ENCODE results near the gene SAA2.
"Not testable (repeated sequence)": the region's sequence is repeated elsewhere in the genome, so short reads cannot be mapped to it uniquely, and the experiment has no call there.

The SAA2 gene

DNA sequence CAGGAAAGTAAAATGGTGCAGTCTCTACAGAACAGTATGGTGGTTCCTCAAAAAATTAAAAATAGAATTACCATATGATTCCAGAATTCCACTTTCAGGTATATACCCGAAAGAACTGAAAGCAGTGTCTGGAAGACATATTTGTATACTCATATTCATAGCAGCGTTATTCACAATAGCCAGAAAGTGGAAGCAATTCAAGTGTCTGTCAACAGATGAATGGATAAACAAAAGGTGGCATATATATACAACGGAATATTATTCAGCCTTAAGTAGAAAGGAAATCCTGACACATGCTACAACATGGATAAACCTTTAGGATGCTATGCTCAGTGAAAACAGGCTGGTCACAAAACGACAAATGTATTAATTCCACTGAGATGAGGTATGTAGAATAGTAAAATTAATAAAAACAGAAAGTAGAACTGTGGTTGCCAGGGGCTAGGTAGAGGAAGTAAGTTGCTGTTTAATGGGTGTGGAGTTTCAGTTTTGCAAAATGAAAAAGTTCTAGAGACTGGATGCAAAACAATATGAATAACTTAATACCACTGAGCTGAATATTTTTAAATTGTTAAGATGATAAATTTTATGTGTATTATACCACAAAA lies 32.1 kb upstream of the SAA2 start:
- TF ChIP-seq, protein P1, sequence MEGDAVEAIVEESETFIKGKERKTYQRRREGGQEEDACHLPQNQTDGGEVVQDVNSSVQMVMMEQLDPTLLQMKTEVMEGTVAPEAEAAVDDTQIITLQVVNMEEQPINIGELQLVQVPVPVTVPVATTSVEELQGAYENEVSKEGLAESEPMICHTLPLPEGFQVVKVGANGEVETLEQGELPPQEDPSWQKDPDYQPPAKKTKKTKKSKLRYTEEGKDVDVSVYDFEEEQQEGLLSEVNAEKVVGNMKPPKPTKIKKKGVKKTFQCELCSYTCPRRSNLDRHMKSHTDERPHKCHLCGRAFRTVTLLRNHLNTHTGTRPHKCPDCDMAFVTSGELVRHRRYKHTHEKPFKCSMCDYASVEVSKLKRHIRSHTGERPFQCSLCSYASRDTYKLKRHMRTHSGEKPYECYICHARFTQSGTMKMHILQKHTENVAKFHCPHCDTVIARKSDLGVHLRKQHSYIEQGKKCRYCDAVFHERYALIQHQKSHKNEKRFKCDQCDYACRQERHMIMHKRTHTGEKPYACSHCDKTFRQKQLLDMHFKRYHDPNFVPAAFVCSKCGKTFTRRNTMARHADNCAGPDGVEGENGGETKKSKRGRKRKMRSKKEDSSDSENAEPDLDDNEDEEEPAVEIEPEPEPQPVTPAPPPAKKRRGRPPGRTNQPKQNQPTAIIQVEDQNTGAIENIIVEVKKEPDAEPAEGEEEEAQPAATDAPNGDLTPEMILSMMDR (IDR thresholded peaks at IDR 0.05; ENCODE audit: unreplicated experiment in 3 of 3), result no peak
- Mint-ChIP-seq H3K9me3 (no peaks in the 10 kb centered on the region), H3K36me3 (ENCODE audit: low read depth) (peaks cover 55% of the 10 kb centered on the region), H3K27ac (no peak overlapping the region), H3K4me3 (no peak overlapping the region), H3K4me1 (no peaks in the 10 kb centered on the region), H3K27me3 (ENCODE audit: low read depth) (no peaks in the 10 kb centered on the region)

DNA sequence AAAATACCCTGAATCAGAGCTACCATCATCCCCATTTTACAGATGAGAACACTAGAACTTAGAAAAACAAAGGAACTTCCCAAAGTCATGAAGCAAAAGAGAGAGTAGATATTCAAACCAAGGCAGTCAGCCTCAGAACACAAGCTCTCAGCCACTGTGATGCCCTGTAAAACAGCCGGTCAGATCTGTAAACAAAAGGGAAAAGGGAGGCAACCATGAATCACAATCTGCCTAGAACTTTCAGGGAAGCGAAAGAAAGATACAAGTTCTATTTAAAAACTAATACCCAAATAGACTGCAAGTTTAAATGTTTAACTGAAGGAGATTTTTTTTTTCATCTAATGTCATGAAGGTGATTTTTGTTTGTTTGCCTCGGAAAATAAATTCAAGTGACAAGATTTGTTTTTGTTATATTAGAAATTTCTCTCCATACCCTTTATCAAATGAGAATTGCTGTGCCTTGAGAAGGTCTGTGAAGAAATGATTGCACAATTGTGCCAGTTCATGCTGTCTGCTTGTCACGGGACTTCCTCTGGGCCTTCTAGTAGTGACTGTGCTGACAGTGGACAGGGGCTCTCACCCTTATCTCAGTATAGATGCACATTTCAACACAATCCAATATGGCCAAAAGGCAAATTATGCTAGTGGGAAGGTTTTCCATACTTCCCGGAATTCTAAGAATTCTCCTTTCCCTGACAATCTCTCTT lies 29.2 kb upstream of the SAA2 start:
- H3K27me3 Mint-ChIP-seq (ENCODE audit: low read depth), result no peaks in the 10 kb centered on the region
- no peak overlapping the region for H3K4me3 Mint-ChIP-seq
- no peaks in the 10 kb centered on the region for H3K4me1 Mint-ChIP-seq
- peaks cover 50% of the 10 kb centered on the region for H3K36me3 Mint-ChIP-seq (ENCODE audit: low read depth)
- H3K9me3 Mint-ChIP-seq, result no peaks in the 10 kb centered on the region
- TF ChIP-seq, protein P1 (IDR thresholded peaks at IDR 0.05; ENCODE audit: unreplicated experiment in 3 of 3), result no peak
- no peak overlapping the region for H3K27ac Mint-ChIP-seq

DNA sequence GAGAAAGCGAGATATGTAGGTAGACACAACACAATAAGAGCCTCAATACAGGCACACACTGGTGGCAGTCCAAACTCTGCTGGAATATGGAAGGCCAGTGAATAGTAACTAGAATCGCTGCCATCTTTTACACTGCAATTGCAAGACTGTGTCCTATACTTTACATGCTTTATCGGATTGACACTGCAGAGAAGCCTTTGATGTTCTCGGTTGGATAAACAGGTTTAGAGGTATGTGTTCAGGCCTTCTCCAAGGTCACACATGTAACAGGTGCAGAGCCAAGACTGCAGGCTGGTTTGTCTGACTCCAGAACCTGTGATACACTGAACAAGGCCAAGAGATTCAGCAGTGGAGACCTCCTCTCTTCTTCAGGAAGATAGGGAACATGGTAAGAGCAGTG lies 22.7 kb upstream of the SAA2 start:
- H3K4me1 Mint-ChIP-seq, result no peaks in the 10 kb centered on the region
- no peak overlapping the region for H3K4me3 Mint-ChIP-seq
- H3K9me3 Mint-ChIP-seq, result no peaks in the 10 kb centered on the region
- H3K36me3 Mint-ChIP-seq (ENCODE audit: low read depth), result peaks cover 11% of the 10 kb centered on the region
- no peak overlapping the region for H3K27ac Mint-ChIP-seq
- peaks cover 5% of the 10 kb centered on the region for H3K27me3 Mint-ChIP-seq (ENCODE audit: low read depth)
- TF ChIP-seq, protein P1 (IDR thresholded peaks at IDR 0.05; ENCODE audit: unreplicated experiment in 3 of 3), result no peak

DNA sequence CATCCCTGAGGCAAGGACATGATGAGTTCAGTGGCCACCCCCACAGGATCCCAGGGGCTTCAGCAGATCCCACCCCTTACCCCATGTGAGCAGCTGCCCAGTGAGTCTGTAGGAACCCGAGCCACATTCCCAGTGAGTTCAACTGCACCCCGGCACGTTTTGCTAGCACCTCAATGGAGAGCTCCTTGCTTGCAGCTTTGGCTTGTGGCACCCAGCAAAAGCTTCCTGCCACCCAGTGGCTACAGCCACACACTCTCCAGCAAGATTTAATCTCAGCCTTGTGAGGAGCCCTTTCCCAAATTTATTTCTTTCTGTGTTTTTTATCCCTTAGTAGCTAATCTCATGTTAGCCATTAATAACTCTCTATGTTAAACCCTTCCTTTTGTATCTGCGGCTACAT lies 21.6 kb upstream of the SAA2 start:
- H3K36me3 Mint-ChIP-seq (ENCODE audit: low read depth), result peaks cover 8% of the 10 kb centered on the region
- H3K27me3 Mint-ChIP-seq (ENCODE audit: low read depth), result peaks cover 9% of the 10 kb centered on the region
- no peak overlapping the region for H3K4me3 Mint-ChIP-seq
- TF ChIP-seq, protein P1 (IDR thresholded peaks at IDR 0.05; ENCODE audit: unreplicated experiment in 3 of 3), result no peak
- no peak overlapping the region for H3K27ac Mint-ChIP-seq
- no peaks in the 10 kb centered on the region for H3K9me3 Mint-ChIP-seq
- no peaks in the 10 kb centered on the region for H3K4me1 Mint-ChIP-seq

DNA sequence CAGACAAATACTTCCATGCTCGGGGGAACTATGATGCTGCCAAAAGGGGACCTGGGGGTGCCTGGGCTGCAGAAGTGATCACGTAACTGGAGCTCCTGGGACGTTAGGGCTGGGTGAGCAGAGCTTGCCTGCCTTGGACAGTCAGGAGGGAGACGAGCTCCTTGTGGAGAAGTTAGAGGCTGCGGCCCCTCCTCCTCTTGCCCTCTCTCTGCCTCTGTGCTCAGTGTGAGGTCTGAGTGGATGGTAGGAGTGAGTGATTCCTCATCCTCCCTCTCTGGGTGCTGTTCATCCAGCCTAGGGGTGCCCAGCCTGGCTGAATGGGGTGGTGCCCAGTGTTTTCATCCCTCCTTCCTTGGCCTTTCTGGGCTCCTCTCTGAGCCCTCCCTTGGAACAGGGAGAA lies 20.8 kb upstream of the SAA2 start:
- H3K27me3 Mint-ChIP-seq (ENCODE audit: low read depth), result peaks cover 10% of the 10 kb centered on the region
- not testable (repeated sequence) for H3K27ac Mint-ChIP-seq; H3K36me3 Mint-ChIP-seq (ENCODE audit: low read depth); H3K4me3 Mint-ChIP-seq; H3K4me1 Mint-ChIP-seq; H3K9me3 Mint-ChIP-seq

DNA sequence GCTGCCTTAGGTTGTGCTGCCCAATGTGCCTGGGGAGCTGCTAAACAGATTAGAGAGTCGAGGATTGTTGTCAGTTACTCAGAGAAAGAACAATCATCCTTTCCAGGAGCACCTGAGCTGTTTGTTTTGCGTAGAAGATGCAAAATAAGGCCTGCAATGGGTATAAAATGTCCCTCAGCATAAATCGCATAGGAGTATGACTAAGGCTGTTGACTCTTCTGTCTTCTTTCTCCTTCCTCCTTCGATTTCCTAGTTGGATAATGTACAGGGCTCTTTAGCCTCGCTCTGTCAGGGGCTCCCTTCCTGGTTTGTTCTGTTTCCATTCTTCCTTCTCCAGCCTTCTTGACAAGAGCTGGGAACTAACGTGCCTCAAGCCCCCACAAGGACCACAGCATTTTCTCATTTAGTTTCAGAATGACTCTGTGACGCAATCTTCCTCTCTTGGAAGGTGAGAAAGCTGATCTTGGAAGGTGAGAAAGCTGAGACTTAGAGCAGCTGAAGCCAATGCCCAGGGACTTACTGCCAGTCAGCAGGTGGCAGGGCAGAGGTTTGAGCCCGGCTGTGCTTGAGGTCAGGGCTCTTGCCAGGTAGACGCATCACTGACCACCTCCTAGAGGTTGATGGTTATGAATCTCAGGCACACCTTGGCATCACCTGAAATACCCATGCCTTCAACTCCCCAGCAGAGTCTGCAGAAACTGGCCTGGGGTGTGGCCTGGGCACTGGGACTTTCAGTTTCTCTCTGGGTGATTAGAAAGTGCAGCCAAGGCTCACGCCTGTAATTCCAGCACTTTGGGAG lies 19.1 kb upstream of the SAA2 start:
- not testable (repeated sequence) for H3K27ac Mint-ChIP-seq

More for the DNA sequence above, 19.1 kb upstream of the SAA2 start:
- H3K9me3 Mint-ChIP-seq; H3K4me1 Mint-ChIP-seq; H3K36me3 Mint-ChIP-seq (ENCODE audit: low read depth); H3K4me3 Mint-ChIP-seq: not testable (repeated sequence)
- peaks cover 17% of the 10 kb centered on the region for H3K27me3 Mint-ChIP-seq (ENCODE audit: low read depth)

Measured in nephron (organoid).